ENCODE data around the gene TMEM114. TPM values are rescaled to one million over a fixed set of nuclear protein-coding genes. Genes with fewer than 3 reads are reported as not detected.

Gene TMEM114
- total RNA-seq, 1 experiment from 2014 or later, result not detected

GRCh38 chr16:8585857-8586256 is 4.5 kb downstream of the TMEM114 start:
- peaks cover 0 to 13% of the 10 kb centered on the region in 2 experiments; a peak in 2 of 4 replicates for H3K4me1 ChIP-seq (ENCODE audit: control insufficient read depth in 1 of 2, insufficient read depth in 2 of 2, low read length in 2 of 2)
- no peaks in the 10 kb centered on the region for H4K20me1 ChIP-seq (ENCODE audit: insufficient read depth)
- ChIA-PET CTCF (no interaction called here), RAD21 (ENCODE audit: low non-redundant PET in 1 of 2, low total read pairs in 2 of 2, uncharacterized antibody in 2 of 2, unreplicated experiment in 2 of 2) (no interaction called here), POLR2A (no interaction called here)
- no peaks in the 10 kb centered on the region for H3K9me2 ChIP-seq (ENCODE audit: insufficient read depth)
- no peaks in the 10 kb centered on the region for H3K27me3 ChIP-seq (ENCODE audit: insufficient read depth, low read length)
- no TSS peak for BruUV-seq (replicated peaks)
- H3K36me3 ChIP-seq (ENCODE audit: control insufficient read depth in 1 of 2, insufficient read depth in 2 of 2, low read length in 2 of 2), result no peaks in the 10 kb centered on the region
- no peaks in the 10 kb centered on the region for H3K79me2 ChIP-seq (ENCODE audit: insufficient read depth, low read length)
- intact Hi-C loops (cut with micrococcal nuclease), result no loop called here
- no peak overlapping the region for H2AFZ ChIP-seq (ENCODE audit: low read depth, low read length, poor library complexity, severe bottlenecking)
- H3K9ac ChIP-seq (ENCODE audit: low read length), result no peak overlapping the region
- DNase-seq (ENCODE audit: low read depth, low spot score), result no peak
- no peaks in the 10 kb centered on the region for H3K9me3 ChIP-seq (ENCODE audit: control insufficient read depth in 1 of 2, insufficient read depth in 1 of 2, low read depth in 1 of 2, low read length in 2 of 2)
- no peak overlapping the region for H3K27ac ChIP-seq (ENCODE audit: low read depth, low read length)
- TF ChIP-seq ELF1 (IDR thresholded peaks at IDR 0.05; ENCODE audit: borderline replicate concordance, low read depth) (no peak), EGR1 (IDR thresholded peaks at IDR 0.05; ENCODE audit: low read depth) (no peak), POLR2A (IDR thresholded peaks at IDR 0.05; ENCODE audit: borderline replicate concordance, extremely low read depth, insufficient read depth, insufficient read length) (no peak), CEBPB (IDR thresholded peaks at IDR 0.05; ENCODE audit: low read depth) (no peak), YY1 (IDR thresholded peaks at IDR 0.05; ENCODE audit: extremely low read depth, insufficient replicate concordance, low read depth, low read length) (no peak), RAD21 (IDR thresholded peaks at IDR 0.05; ENCODE audit: low read depth) (no peak), SP1 (IDR thresholded peaks at IDR 0.05; ENCODE audit: low read depth) (no peak), JUND (IDR thresholded peaks at IDR 0.05) (no peak), FOSL1 (IDR thresholded peaks at IDR 0.05; ENCODE audit: low read depth) (no peak), MAX (IDR thresholded peaks at IDR 0.05) (no peak), EZH2phosphoT487 (IDR thresholded peaks at IDR 0.05; ENCODE audit: borderline replicate concordance) (no peak), ZBTB33 (IDR thresholded peaks at IDR 0.05; ENCODE audit: extremely low read depth, insufficient replicate concordance, low read length) (no peak), TCF7L2 (IDR thresholded peaks at IDR 0.05; ENCODE audit: borderline replicate concordance, extremely low read depth, insufficient read depth, insufficient read length) (no peak), REST (IDR thresholded peaks at IDR 0.05; ENCODE audit: low read depth) (no peak), POLR2AphosphoS5 (IDR thresholded peaks at IDR 0.05; ENCODE audit: low read depth, low read length) (no peak), CTCF (IDR thresholded peaks at IDR 0.05 in 2 of 3, conservative IDR thresholded peaks at IDR 0.05 in 1 of 3; ENCODE audit: borderline replicate concordance in 1 of 3, insufficient read depth in 1 of 3, low read depth in 2 of 3, low read length in 2 of 3) (no peak)
- H3K4me3 ChIP-seq (replicated peaks in 1 of 2; ENCODE audit: low read depth in 1 of 2, low read length in 2 of 2), result no peak overlapping the region
- H3K4me2 ChIP-seq (ENCODE audit: low read length), result no peak overlapping the region
- no peak for ATAC-seq

All from HCT116 (cell line).